Endothelial cell of umbilical vein (primary cell): ENCODE measurements around the gene TANGO2. TPM values are rescaled to one million over a fixed set of nuclear protein-coding genes. Genes with fewer than 3 reads are reported as not detected.

ENCODE experiments used
- BruUV-seq: library from RNA; stranded (reverse); fragments of 400-500 nt; replicated peaks from 2 replicates; lab custom pipeline; 2021; lab: Mats Ljungman, UMichigan
- CTCF ChIA-PET: fragments of 300-600, 350-600 bp; sonication (Branson Sonifier 250); formaldehyde crosslinking; loops from one replicate; lab custom pipeline; 2021; ENCODE audit warnings: antibody characterized with exemption, inconsistent platforms; lab: Charles Lee
- POLR2A ChIA-PET: fragments of 300-600, 350-600 bp; sonication (Branson Sonifier 250); formaldehyde crosslinking; loops from one replicate; lab custom pipeline; 2021; ENCODE audit warnings: antibody characterized with exemption, inconsistent platforms; lab: Charles Lee
- DNase-seq: peaks from one replicate; pipeline ENCODE4 v3.0.0-alpha.2; 2011; ENCODE audit warnings: low read depth, low spot score
- FAIRE-seq: peaks from 2 replicates; lab custom pipeline; 2011; peaks lifted over from hg19 to GRCh38; lab: Jason Lieb, UNC
- H2AFZ ChIP-seq: 2 replicates; pipeline ENCODE4 v1.6.0; 2012; ENCODE audit warnings: low read depth, low read length, control low read depth, inconsistent platforms
- H3K27ac ChIP-seq: 2 replicates; pipeline ENCODE4 v1.5.1; 2011; ENCODE audit warnings: low read depth, mild to moderate bottlenecking, control low read depth, low read length, moderate library complexity; ENCODE audit not compliant: insufficient read depth
- H3K27me3 ChIP-seq, 2 experiments: 2 replicates each; pipeline versions ENCODE4 v1.6.0 to v1.6.1; 2011; ENCODE audit warnings: low read length in 2 of 2, mixed read lengths in 1 of 2; ENCODE audit not compliant: control insufficient read depth in 2 of 2, insufficient read depth in 2 of 2
- H3K36me3 ChIP-seq, 2 experiments: 2 replicates in 1 of 2; 3 replicates in 1 of 2; pipeline ENCODE4 v1.5.1; 2011; ENCODE audit warnings: low read length in 2 of 2, mild to moderate bottlenecking in 1 of 2, moderate library complexity in 1 of 2; ENCODE audit not compliant: control insufficient read depth in 2 of 2, insufficient read depth in 2 of 2; ENCODE audit errors: extremely low read depth in 1 of 2
- H3K4me1 ChIP-seq: 3 replicates; pipeline ENCODE4 v1.5.1; 2011; ENCODE audit warnings: mild to moderate bottlenecking, low read length; ENCODE audit not compliant: control insufficient read depth, insufficient read depth; ENCODE audit errors: extremely low read depth
- H3K4me2 ChIP-seq: 2 replicates; pipeline ENCODE4 v1.6.1; 2011; ENCODE audit warnings: low read length, control low read depth, mixed read lengths; ENCODE audit not compliant: insufficient read depth
- H3K4me3 ChIP-seq, 3 experiments: fragments of 200-600 bp in 1 of 3; sonication (generic), shearing (Covaris generic) in 1 of 3; replicated peaks in 1 of 3; 2 replicates each; pipeline ENCODE4 v1.5.1; 2011 to 2016; ENCODE audit warnings: control low read depth in 3 of 3, low read length in 3 of 3, mild to moderate bottlenecking in 2 of 3, inconsistent platforms in 1 of 3, low read depth in 1 of 3, moderate library complexity in 1 of 3; ENCODE audit not compliant: insufficient read depth in 1 of 3
- H3K79me2 ChIP-seq: 2 replicates; pipeline ENCODE4 v1.6.0; 2012; ENCODE audit warnings: low read length, inconsistent platforms; ENCODE audit not compliant: control insufficient read depth, insufficient read depth
- H3K9ac ChIP-seq: replicated peaks from 2 replicates; pipeline ENCODE3; 2011; ENCODE audit warnings: low read length, control low read depth; ENCODE audit not compliant: insufficient read depth; ENCODE audit errors: extremely low read depth
- H3K9me1 ChIP-seq: replicated peaks from 3 replicates; pipeline ENCODE4 v1.6.0; 2011; ENCODE audit warnings: mild to moderate bottlenecking, low read length; ENCODE audit not compliant: control insufficient read depth, insufficient read depth; ENCODE audit errors: extremely low read depth
- H3K9me3 ChIP-seq: replicated peaks from 2 replicates; pipeline ENCODE4 v1.5.1; 2012; ENCODE audit warnings: low read length, inconsistent platforms; ENCODE audit not compliant: control insufficient read depth, insufficient read depth
- H4K20me1 ChIP-seq: replicated peaks from 2 replicates; pipeline ENCODE3; 2011; ENCODE audit warnings: mild to moderate bottlenecking, low read length; ENCODE audit not compliant: control insufficient read depth, insufficient read depth; ENCODE audit errors: extremely low read depth
- CTCF ChIP-seq, 2 donors: IDR thresholded peaks; 1 replicate in 1 of 2; 2 replicates in 1 of 2; pipeline ENCODE4 v1.5.1; 2011; ENCODE audit warnings: low read length in 2 of 2, mild to moderate bottlenecking in 2 of 2, moderate library complexity in 2 of 2, control low read depth in 1 of 2, inconsistent platforms in 1 of 2, low read depth in 1 of 2; ENCODE audit not compliant: insufficient read depth in 1 of 2; ENCODE audit errors: extremely low read depth in 1 of 2
- EZH2 ChIP-seq: IDR thresholded peaks from 2 replicates; pipeline ENCODE4 v1.6.1; 2012; ENCODE audit warnings: borderline replicate concordance, low read depth, mild to moderate bottlenecking, moderate library complexity, low read length, inconsistent platforms; ENCODE audit not compliant: severe bottlenecking
- FOS ChIP-seq: IDR thresholded peaks from 2 replicates; pipeline ENCODE4 v1.6.1; 2011; ENCODE audit warnings: mild to moderate bottlenecking, low read length, moderate library complexity, borderline replicate concordance; ENCODE audit not compliant: insufficient read depth
- GATA2 ChIP-seq: IDR thresholded peaks from 2 replicates; pipeline ENCODE4 v1.7.0; 2011; ENCODE audit warnings: low read depth, mild to moderate bottlenecking, moderate library complexity, mixed read lengths, low read length; ENCODE audit not compliant: insufficient read length, insufficient read depth
- JUN ChIP-seq: IDR thresholded peaks from 2 replicates; pipeline ENCODE4 v1.6.1; 2011; ENCODE audit warnings: borderline replicate concordance, low read depth; ENCODE audit not compliant: insufficient read length, insufficient read depth
- MAX ChIP-seq: IDR thresholded peaks from 2 replicates; pipeline ENCODE4 v1.6.1; 2011; ENCODE audit not compliant: insufficient read depth, insufficient read length
- MYC ChIP-seq: IDR thresholded peaks from one replicate; pipeline ENCODE4 v1.6.1; 2011; ENCODE audit warnings: mild to moderate bottlenecking, low read depth, low read length
- POLR2A ChIP-seq: IDR thresholded peaks from 2 replicates; pipeline ENCODE4 v1.6.1; 2012; ENCODE audit warnings: low read depth, mild to moderate bottlenecking, control low read depth, low read length
- POLR2AphosphoS5 ChIP-seq: IDR thresholded peaks from 2 replicates; pipeline ENCODE4 v1.6.1; 2012; ENCODE audit warnings: low read depth, mild to moderate bottlenecking, control low read depth, low read length, moderate library complexity; ENCODE audit not compliant: insufficient read depth
- dilution Hi-C: fragments of 300-500 bp; cut with MboI; formaldehyde crosslinking; loops from one replicate; pipeline ENCODE4 v1.15.0; 2019; ENCODE audit warnings: low sequenced_read_pairs; ENCODE audit not compliant: extremely low pct_ligation_motif_present
- intact Hi-C: fragments of 100-400 bp; cut with micrococcal nuclease; formaldehyde crosslinking; loops from one replicate; pipeline ENCODE4 v1.10.0; 2022
- polyA plus RNA-seq, 4 experiments: library from polyadenylated mRNA; depleted of rRNA in 3 of 4; stranded (reverse) in 3 of 4; unstranded in 1 of 4; fragments of >200 nt; gene quantifications; 2 replicates each; pipeline versions ENCODE4 v1.2.1 to v1.2.3, GENCODE V29; 2011 to 2012; ENCODE audit warnings: missing spikeins in 1 of 4
- total RNA-seq: library from RNA; stranded (reverse); gene quantifications from 2 replicates; pipeline ENCODE4 v1.2.3, GENCODE V29; 2021

Gene TANGO2
- total and polyA plus RNA-seq, 2 donors (not counting 3 experiments of a cell fraction or from before 2014, with no cell fraction given): 40.0 to 49.3 TPM

- no peak for DNase-seq
- peaks cover 80% of the 10 kb centered on the region for H3K79me2 ChIP-seq
- no peak overlapping the region for H3K27ac ChIP-seq
- no peak overlapping the region for H3K4me2 ChIP-seq
- no peak overlapping the region for H3K9ac ChIP-seq
- H3K4me3 ChIP-seq: no peak overlapping the region
- ChIA-PET CTCF (no interaction called here), POLR2A (no interaction called here)
- dilution Hi-C loops: no loop called here
- intact Hi-C loops: no loop called here
- peaks cover 38 to 54% of the 10 kb centered on the region in 2 experiments for H3K36me3 ChIP-seq
- TF ChIP-seq GATA2 (no peak), POLR2A (no peak), JUN (no peak), POLR2AphosphoS5 (no peak), EZH2 (no peak), MAX (no peak)
- H4K20me1 ChIP-seq: peaks cover 2% of the 10 kb centered on the region
- peaks cover 13% of the 10 kb centered on the region for H3K4me1 ChIP-seq
- no peaks in the 10 kb centered on the region for H3K27me3 ChIP-seq
- no TSS peak for BruUV-seq
- no peak overlapping the region for H2AFZ ChIP-seq
- FAIRE-seq: no peak
- H3K9me3 ChIP-seq: no peaks in the 10 kb centered on the region
- no peaks in the 10 kb centered on the region for H3K9me1 ChIP-seq
Measured at GRCh38 chr22:20086763-20087162, 65.9 kb downstream of the TANGO2 start.

- H3K79me2 ChIP-seq: peaks cover 79% of the 10 kb centered on the region
- H3K4me2 ChIP-seq: no peak overlapping the region
- ChIA-PET POLR2A (no interaction called here), CTCF (interaction anchor here (0.9 kb wide), 1 partner anchor 18 kb away, joined by 3 read pairs; no protein-coding TSS in a partner anchor)
- no peak overlapping the region for H3K4me3 ChIP-seq
- peaks cover 2% of the 10 kb centered on the region for H4K20me1 ChIP-seq
- H3K9me1 ChIP-seq: no peaks in the 10 kb centered on the region
- H3K9ac ChIP-seq: no peak overlapping the region
- BruUV-seq: no TSS peak
- no peak for TF ChIP-seq FOS
- no peak for TF ChIP-seq JUN
- TF ChIP-seq EZH2: no peak
- TF ChIP-seq POLR2A: no peak
- no peak for TF ChIP-seq POLR2AphosphoS5
- no peak for TF ChIP-seq MYC
- TF ChIP-seq MAX: no peak
- TF ChIP-seq CTCF (IDR thresholded peaks at IDR 0.05; ENCODE audit: extremely low read depth in 1 of 2, insufficient read depth in 1 of 2, low read depth in 1 of 2, low read length in 2 of 2): no peak
- no peak for TF ChIP-seq GATA2
- H3K27ac ChIP-seq: no peak overlapping the region
- dilution Hi-C loops: no loop called here
- no peak overlapping the region for H2AFZ ChIP-seq
- H3K27me3 ChIP-seq: no peaks in the 10 kb centered on the region
- H3K4me1 ChIP-seq: peaks cover 9% of the 10 kb centered on the region
- peaks cover 46 to 62% of the 10 kb centered on the region in 2 experiments for H3K36me3 ChIP-seq
- FAIRE-seq (no peak), DNase-seq (no peak)
- H3K9me3 ChIP-seq: no peaks in the 10 kb centered on the region
- intact Hi-C loops: no loop called here
Measured at GRCh38 chr22:20087319-20088262, 66.7 kb downstream of the TANGO2 start.
